ENCODE results near the gene UNC13D. TPM values are rescaled to one million over a fixed set of nuclear protein-coding genes. Genes with fewer than 3 reads are reported as not detected.

Gene UNC13D
- total RNA-seq, 1 donor from 2014 or later, result 102 TPM

GRCh38 chr17:75836605-75837004, 7.6 kb downstream of the UNC13D start:
- Mint-ChIP-seq H3K36me3 (ENCODE audit: low read depth) (peaks cover 66% of the 10 kb centered on the region), H3K9me3 (no peaks in the 10 kb centered on the region), H3K4me3 (no peak overlapping the region), H3K27ac (no peak overlapping the region), H3K27me3 (no peaks in the 10 kb centered on the region), H3K4me1 (peaks cover 10% of the 10 kb centered on the region)
- CTCF ChIA-PET, result no interaction called here
- TF ChIP-seq CTCF (IDR thresholded peaks at IDR 0.05), result no peak
- intact Hi-C loops (cut with micrococcal nuclease), result no loop called here
- ATAC-seq (ENCODE audit: low read depth), result no peak
- POLR2A ChIA-PET, result interaction anchor here (0.6 kb wide), 1 partner anchor 16 kb away, joined by 4 read pairs; no protein-coding TSS in a partner anchor
- no peak for DNase-seq

- ChIA-PET CTCF (interaction anchor here (1.2 kb wide), 2 partner anchors 9 to 13 kb away, joined by 3 read pairs; no protein-coding TSS in a partner anchor), POLR2A (interaction anchor here (1.5 kb wide), 1 partner anchor 56 kb away, joined by 4 read pairs; no protein-coding TSS in a partner anchor)
- Mint-ChIP-seq H3K4me3 (no peak overlapping the region), H3K36me3 (ENCODE audit: low read depth) (peaks cover 66% of the 10 kb centered on the region), H3K4me1 (peaks cover 10% of the 10 kb centered on the region), H3K9me3 (no peaks in the 10 kb centered on the region), H3K27ac (no peak overlapping the region), H3K27me3 (no peaks in the 10 kb centered on the region)
- intact Hi-C loops (cut with micrococcal nuclease), result no loop called here
- no peak for ATAC-seq (ENCODE audit: low read depth)
- TF ChIP-seq CTCF (IDR thresholded peaks at IDR 0.05), result no peak
- no peak for DNase-seq
Observed at GRCh38 chr17:75835654-75835987, 8.6 kb downstream of the UNC13D start.

GRCh38 chr17:75834928-75835653, 9.1 kb downstream of the UNC13D start:
- Mint-ChIP-seq H3K4me1 (peaks cover 10% of the 10 kb centered on the region), H3K4me3 (no peak overlapping the region), H3K27ac (no peak overlapping the region), H3K27me3 (no peaks in the 10 kb centered on the region), H3K9me3 (no peaks in the 10 kb centered on the region), H3K36me3 (ENCODE audit: low read depth) (peaks cover 65% of the 10 kb centered on the region)
- ATAC-seq (ENCODE audit: low read depth) (no peak), DNase-seq (no peak)
- intact Hi-C loops (cut with micrococcal nuclease), result no loop called here
- TF ChIP-seq CTCF (IDR thresholded peaks at IDR 0.05), result no peak
- ChIA-PET CTCF (interaction anchor here (1.2 kb wide), 2 partner anchors 10 to 13 kb away, joined by 3 read pairs; no protein-coding TSS in a partner anchor), POLR2A (interaction anchor here (0.6 to 1.7 kb wide), 3 partner anchors 10 to 417 kb away, joined by 3 to 4 read pairs (median 3); no protein-coding TSS in a partner anchor)

GRCh38 chr17:75834279-75834920, 9.8 kb downstream of the UNC13D start:
- H3K27me3 Mint-ChIP-seq, result no peaks in the 10 kb centered on the region
- intact Hi-C loops (cut with micrococcal nuclease), result no loop called here
- no peak for DNase-seq
- H3K4me3 Mint-ChIP-seq, result no peak overlapping the region
- H3K27ac Mint-ChIP-seq, result no peak overlapping the region
- no peak for ATAC-seq (ENCODE audit: low read depth)
- H3K36me3 Mint-ChIP-seq (ENCODE audit: low read depth), result peaks cover 60% of the 10 kb centered on the region
- H3K9me3 Mint-ChIP-seq, result no peaks in the 10 kb centered on the region
- peaks cover 10% of the 10 kb centered on the region for H3K4me1 Mint-ChIP-seq
- ChIA-PET CTCF (no interaction called here), POLR2A (interaction anchor here (0.5 to 1.7 kb wide), 4 partner anchors 11 to 58 kb away, joined by 3 to 4 read pairs (median 4); partner anchors contain the start of gene UNK)
- TF ChIP-seq CTCF (IDR thresholded peaks at IDR 0.05), result no peak
